Mesenchymal stem cell (in vitro differentiated cells and primary cell): Measurements from ENCODE around the gene SEZ6.

Experiments used
- DNase-seq: peaks from one replicate; pipeline ENCODE4 v3.0.0-alpha.2; 2013
- H2AFZ ChIP-seq: one replicate; pipeline ENCODE4 v1.6.1; 2013; ENCODE audit warnings: low read depth, mild to moderate bottlenecking, control low read depth, inconsistent platforms, low read length, moderate library complexity
- H2AK5ac ChIP-seq: 2 replicates; pipeline ENCODE4 v1.6.1; 2013; ENCODE audit warnings: low read length, moderate library complexity, mild to moderate bottlenecking, inconsistent platforms; ENCODE audit not compliant: severe bottlenecking
- H2BK120ac ChIP-seq: one replicate; pipeline ENCODE4 v1.6.1; 2013; ENCODE audit warnings: low read depth, mild to moderate bottlenecking, inconsistent platforms, low read length, moderate library complexity
- H2BK12ac ChIP-seq, 2 experiments: one replicate each; pipeline ENCODE4 v1.6.1; 2013; ENCODE audit warnings: inconsistent platforms in 2 of 2, low read length in 2 of 2, mild to moderate bottlenecking in 2 of 2, moderate library complexity in 2 of 2, control low read depth in 1 of 2
- H2BK15ac ChIP-seq: one replicate; pipeline ENCODE4 v1.6.1; 2013; ENCODE audit warnings: mild to moderate bottlenecking, low read depth, inconsistent platforms; ENCODE audit not compliant: poor library complexity, severe bottlenecking
- H2BK5ac ChIP-seq: 2 replicates; pipeline ENCODE4 v1.6.1; 2013; ENCODE audit warnings: low read depth, mild to moderate bottlenecking, low read length, control low read depth, inconsistent platforms; ENCODE audit not compliant: poor library complexity, severe bottlenecking
- H3K14ac ChIP-seq, 2 experiments: one replicate each; pipeline ENCODE4 v1.6.1; 2013; ENCODE audit warnings: inconsistent platforms in 2 of 2, low read length in 2 of 2, control low read depth in 1 of 2, mild to moderate bottlenecking in 1 of 2, moderate library complexity in 1 of 2
- H3K18ac ChIP-seq, 2 experiments: one replicate each; pipeline ENCODE4 v1.6.1; 2013; ENCODE audit warnings: inconsistent platforms in 2 of 2, low read length in 2 of 2, control low read depth in 1 of 2, low read depth in 1 of 2, mild to moderate bottlenecking in 1 of 2
- H3K23ac ChIP-seq, 2 experiments: one replicate each; pipeline ENCODE4 v1.6.1; 2013; ENCODE audit warnings: inconsistent platforms in 2 of 2, low read length in 2 of 2, mild to moderate bottlenecking in 2 of 2, moderate library complexity in 2 of 2, control low read depth in 1 of 2
- H3K27ac ChIP-seq: 2 replicates; pipeline ENCODE4 v1.5.1; 2013; ENCODE audit warnings: mild to moderate bottlenecking, moderate library complexity, low read length, control low read depth, inconsistent platforms; ENCODE audit not compliant: poor library complexity, severe bottlenecking
- H3K27me3 ChIP-seq, 2 experiments: 2 replicates each; pipeline versions ENCODE4 v1.6.1 to v1.7.0; 2013; ENCODE audit warnings: low read length in 2 of 2, mild to moderate bottlenecking in 2 of 2, moderate library complexity in 2 of 2, control low read depth in 1 of 2, inconsistent platforms in 1 of 2; ENCODE audit not compliant: control insufficient read depth in 1 of 2, insufficient read depth in 1 of 2
- H3K36me3 ChIP-seq, 2 experiments: 2 replicates each; pipeline versions ENCODE4 v1.6.1 to v1.7.0; 2013; ENCODE audit warnings: low read length in 2 of 2, control low read depth in 1 of 2, inconsistent platforms in 1 of 2, low read depth in 1 of 2, mild to moderate bottlenecking in 1 of 2; ENCODE audit not compliant: insufficient read depth in 2 of 2, control insufficient read depth in 1 of 2
- H3K4ac ChIP-seq, 2 experiments: one replicate each; pipeline ENCODE4 v1.6.1; 2013; ENCODE audit warnings: inconsistent platforms in 2 of 2, low read length in 2 of 2, mild to moderate bottlenecking in 2 of 2, moderate library complexity in 2 of 2, control low read depth in 1 of 2, low read depth in 1 of 2
- H3K4me1 ChIP-seq: 2 replicates; pipeline ENCODE4 v1.6.1; 2013; ENCODE audit warnings: low read depth, low read length, control low read depth; ENCODE audit not compliant: control insufficient read depth, insufficient read depth
- H3K4me2 ChIP-seq: 2 replicates; pipeline ENCODE4 v1.6.1; 2013; ENCODE audit warnings: low read length, mild to moderate bottlenecking, inconsistent platforms; ENCODE audit not compliant: poor library complexity, severe bottlenecking
- H3K4me3 ChIP-seq, 2 experiments: 2 replicates each; pipeline versions ENCODE4 v1.5.1 to v1.7.0; 2013; ENCODE audit warnings: low read length in 2 of 2, mild to moderate bottlenecking in 2 of 2, control low read depth in 1 of 2, low read depth in 1 of 2; ENCODE audit not compliant: insufficient read depth in 1 of 2
- H3K79me1 ChIP-seq: replicated peaks from 2 replicates; pipeline ENCODE4 v1.6.1; 2013; ENCODE audit warnings: mild to moderate bottlenecking, control low read depth, low read length, inconsistent platforms; ENCODE audit not compliant: poor library complexity, severe bottlenecking
- H3K9ac ChIP-seq: 2 replicates; pipeline ENCODE4 v1.7.0; 2013; ENCODE audit warnings: mild to moderate bottlenecking, low read length, moderate library complexity
- H3K9me3 ChIP-seq: 2 replicates; pipeline ENCODE4 v1.7.0; 2013; ENCODE audit warnings: mild to moderate bottlenecking, low read length; ENCODE audit not compliant: control insufficient read depth
- H4K8ac ChIP-seq: one replicate; pipeline ENCODE4 v1.6.1; 2013; ENCODE audit warnings: inconsistent platforms, mild to moderate bottlenecking, low read length, moderate library complexity
- H4K91ac ChIP-seq: one replicate; pipeline ENCODE4 v1.6.1; 2013; ENCODE audit warnings: mild to moderate bottlenecking, low read length, inconsistent platforms
- whole genome bisulfite sequencing: methylation state at CpG from one replicate; pipeline ENCODE4 v1.1.7; 2013; ENCODE audit warnings: mixed read lengths; 5-methylcytosine and 5-hydroxymethylcytosine counted together

Gene SEZ6

DNA sequence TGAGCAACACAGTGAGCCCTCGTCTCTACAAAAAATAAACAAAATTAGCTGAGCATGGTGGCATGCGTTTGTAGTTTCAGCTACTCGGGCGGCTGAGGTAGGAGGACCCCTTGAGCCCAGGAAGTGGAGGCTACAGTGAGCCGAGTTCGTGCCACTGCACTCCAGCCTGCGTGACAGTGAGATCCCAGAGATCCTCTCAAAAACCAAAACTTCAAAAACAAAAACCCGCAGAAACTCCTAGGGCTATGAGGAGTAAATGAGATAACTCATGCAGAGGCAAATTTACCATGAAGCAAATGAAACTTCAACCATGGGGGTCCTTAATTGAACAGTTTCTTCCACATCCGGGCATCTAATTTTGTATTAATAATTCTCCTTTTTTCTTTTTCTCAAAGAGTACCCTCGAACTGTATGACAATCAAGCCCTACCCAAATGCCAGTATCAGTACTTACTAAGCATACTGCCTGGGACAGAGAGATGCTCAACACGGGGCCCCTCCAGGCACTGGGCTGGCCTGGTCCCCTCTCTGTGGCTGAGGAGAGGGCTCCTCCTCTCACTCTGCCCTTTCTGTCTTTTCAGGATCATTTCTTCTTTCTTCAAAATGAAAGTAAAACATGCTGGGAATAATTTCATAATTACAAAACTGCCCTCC, 36.3 kb upstream of the SEZ6 start:
- Histone ChIP-seq H3K9me3 (peaks cover 2% of the 10 kb centered on the region), H3K4me1 (peaks cover 10% of the 10 kb centered on the region), H3K79me1 (no peaks in the 10 kb centered on the region), H2BK5ac (no peak overlapping the region), H2BK120ac (no peak overlapping the region), H3K4me2 (no peak overlapping the region), H3K4ac (no peak overlapping the region), H3K9ac (no peak overlapping the region), H2AK5ac (no peak overlapping the region), H3K36me3 (no peaks in the 10 kb centered on the region), H3K23ac (no peak overlapping the region), H3K27me3 (peaks cover 36 to 70% of the 10 kb centered on the region in 2 experiments), H4K8ac (no peak overlapping the region), H2BK12ac (no peak overlapping the region), H3K18ac (no peak overlapping the region), H2BK15ac (no peak overlapping the region), H3K27ac (no peak overlapping the region), H2AFZ (no peak overlapping the region), H3K14ac (no peak overlapping the region), H3K4me3 (no peak overlapping the region), H4K91ac (no peak overlapping the region)
- WGBS, result 72% methylated on average over 11 of the region's 11 CpGs
- DNase-seq, result no peak

DNA sequence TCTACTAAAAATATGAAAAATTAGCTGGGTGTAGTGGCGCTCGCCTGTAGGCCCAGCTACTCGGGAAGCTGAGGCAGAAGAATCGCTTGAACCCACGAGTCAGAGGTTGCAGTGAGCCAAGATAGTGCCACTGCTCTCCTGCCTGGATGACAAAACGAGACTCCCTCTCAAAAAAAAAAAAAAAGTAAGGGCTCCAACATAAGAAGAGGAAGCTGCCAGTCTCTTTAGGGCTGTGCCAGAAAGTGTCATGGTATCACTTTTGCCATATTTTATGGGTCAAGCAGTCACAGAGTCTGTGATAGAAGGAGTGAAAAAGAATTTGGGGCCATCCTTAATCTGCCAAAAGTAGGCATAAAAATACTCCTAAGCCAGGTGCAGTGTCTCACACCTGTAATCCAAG, 35.7 kb upstream of the SEZ6 start:
- no peak overlapping the region for H2BK15ac ChIP-seq
- 96% methylated on average over 3 of the region's 6 CpGs for WGBS
- no peak overlapping the region for H4K8ac ChIP-seq
- no peak overlapping the region for H4K91ac ChIP-seq
- no peak overlapping the region for H2AK5ac ChIP-seq
- H2BK5ac ChIP-seq, result no peak overlapping the region
- H2AFZ ChIP-seq, result no peak overlapping the region
- peaks cover 37 to 71% of the 10 kb centered on the region in 2 experiments for H3K27me3 ChIP-seq
- no peak overlapping the region for H2BK12ac ChIP-seq
- H3K4me2 ChIP-seq, result no peak overlapping the region
- peaks cover 8% of the 10 kb centered on the region for H3K9me3 ChIP-seq
- H3K79me1 ChIP-seq, result no peaks in the 10 kb centered on the region
- H3K9ac ChIP-seq, result no peak overlapping the region
- H3K23ac ChIP-seq, result no peak overlapping the region
- H3K4me1 ChIP-seq, result peaks cover 10% of the 10 kb centered on the region
- H3K4me3 ChIP-seq, result no peak overlapping the region
- H3K4ac ChIP-seq, result no peak overlapping the region
- no peak overlapping the region for H3K18ac ChIP-seq
- no peaks in the 10 kb centered on the region for H3K36me3 ChIP-seq
- H3K14ac ChIP-seq, result no peak overlapping the region
- no peak overlapping the region for H3K27ac ChIP-seq
- no peak overlapping the region for H2BK120ac ChIP-seq
- no peak for DNase-seq

DNA sequence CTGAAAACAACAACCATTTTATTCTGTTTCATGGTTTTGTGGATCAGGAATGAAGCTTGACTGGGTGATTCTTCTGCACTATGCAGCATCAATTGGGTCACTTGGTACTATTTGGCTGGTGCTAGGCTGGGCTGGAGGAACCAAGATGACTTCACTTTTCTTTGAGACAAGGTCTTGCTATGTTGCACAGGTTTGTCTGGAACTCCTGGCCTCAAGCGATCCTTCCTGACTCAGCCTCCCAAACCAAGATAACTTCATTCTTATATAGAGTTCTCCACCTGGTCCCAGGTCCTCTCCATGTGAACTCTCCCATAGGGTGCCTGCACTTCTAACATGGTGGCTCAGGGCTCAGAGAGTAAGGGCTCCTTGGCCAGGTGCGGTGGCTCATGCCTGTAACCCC, 35.3 kb upstream of the SEZ6 start:
- no peak overlapping the region for H4K8ac ChIP-seq
- peaks cover 34 to 71% of the 10 kb centered on the region in 2 experiments for H3K27me3 ChIP-seq
- no peak for DNase-seq
- no peak overlapping the region for H3K4me2 ChIP-seq
- H3K18ac ChIP-seq, result no peak overlapping the region
- no peak overlapping the region for H2BK12ac ChIP-seq
- H3K9ac ChIP-seq, result no peak overlapping the region
- H3K23ac ChIP-seq, result no peak overlapping the region
- no peak overlapping the region for H2BK120ac ChIP-seq
- WGBS, result 98% methylated on average over 2 of the region's 2 CpGs
- no peak overlapping the region for H2AK5ac ChIP-seq
- no peak overlapping the region for H2BK5ac ChIP-seq
- no peaks in the 10 kb centered on the region for H3K79me1 ChIP-seq
- peaks cover 10% of the 10 kb centered on the region for H3K4me1 ChIP-seq
- H3K4ac ChIP-seq, result no peak overlapping the region
- no peak overlapping the region for H3K14ac ChIP-seq
- H2BK15ac ChIP-seq, result no peak overlapping the region
- no peak overlapping the region for H2AFZ ChIP-seq
- H3K36me3 ChIP-seq, result no peaks in the 10 kb centered on the region
- H3K4me3 ChIP-seq, result no peak overlapping the region
- no peak overlapping the region for H4K91ac ChIP-seq
- H3K9me3 ChIP-seq, result peaks cover 13% of the 10 kb centered on the region
- no peak overlapping the region for H3K27ac ChIP-seq

DNA sequence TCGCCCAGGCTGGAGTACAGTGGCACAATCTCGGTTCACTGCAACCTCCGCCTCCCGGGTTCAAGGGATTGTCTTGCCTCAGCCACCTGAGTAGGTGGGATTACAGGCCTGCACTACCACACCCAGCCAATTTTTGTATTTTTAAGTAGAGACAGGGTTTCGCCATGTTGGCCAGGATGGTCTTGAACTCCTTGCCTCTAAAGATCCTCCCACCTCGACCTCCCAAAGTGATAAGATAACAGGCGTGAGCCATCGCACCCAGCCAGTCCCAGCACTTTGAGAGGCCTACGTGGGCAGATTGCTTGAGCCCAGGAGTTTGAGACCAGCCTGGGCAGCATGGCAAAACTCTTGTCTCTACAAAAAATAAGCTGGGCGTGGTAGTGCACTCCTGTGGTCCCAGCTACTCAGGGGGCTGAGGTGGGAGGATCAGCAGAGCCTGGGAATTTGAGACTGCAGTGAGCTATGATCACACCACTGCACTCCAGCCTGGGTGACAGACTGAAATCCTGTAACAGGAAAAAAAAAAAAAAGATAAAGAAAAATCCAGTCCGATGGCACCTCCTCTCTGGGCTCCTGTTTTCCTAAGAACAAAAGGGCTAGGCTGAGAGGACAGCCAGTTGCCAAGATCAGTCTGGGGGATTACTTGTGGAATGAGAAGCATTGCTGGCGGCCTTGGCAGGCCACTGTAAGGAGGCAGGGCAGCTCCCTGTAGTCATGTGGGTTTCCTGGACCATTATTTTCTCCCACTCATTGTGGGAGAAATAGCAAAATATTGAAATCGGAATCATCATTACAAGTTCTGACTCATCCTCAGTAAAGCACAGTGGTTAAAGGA, 34.1 kb upstream of the SEZ6 start:
- Histone ChIP-seq H3K27ac (peak overlapping the region; percentile 16), H3K79me1 (no peaks in the 10 kb centered on the region), H4K8ac (no peak overlapping the region), H2BK120ac (no peak overlapping the region), H3K14ac (no peak overlapping the region), H3K9me3 (peaks cover 24% of the 10 kb centered on the region), H3K4me1 (peaks cover 10% of the 10 kb centered on the region), H3K4me2 (no peak overlapping the region), H2BK12ac (no peak overlapping the region), H3K36me3 (no peaks in the 10 kb centered on the region), H2BK5ac (no peak overlapping the region), H4K91ac (no peak overlapping the region), H3K27me3 (peaks cover 27 to 71% of the 10 kb centered on the region in 2 experiments), H2AK5ac (no peak overlapping the region), H3K4me3 (no peak overlapping the region), H3K4ac (no peak overlapping the region), H3K9ac (no peak overlapping the region), H2BK15ac (no peak overlapping the region), H3K18ac (no peak overlapping the region), H2AFZ (no peak overlapping the region), H3K23ac (no peak overlapping the region)
- DNase-seq, result peak; percentile 10
- WGBS, result 55% methylated on average over 13 of the region's 13 CpGs
